Panc1 (cell line): ENCODE data around the gene TM7SF3. TPM values are rescaled to one million over a fixed set of nuclear protein-coding genes. Genes with fewer than 3 reads are reported as not detected.

Experiments
- ATAC-seq: fragments of 200-7000 bp; cut with Tn5 transposase; 2 replicates; pipeline ENCODE4 v1.9.1; 2020; ENCODE audit warnings: mild to moderate bottlenecking, moderate library complexity
- BruUV-seq: library from RNA; stranded (reverse); fragments of 400-500 nt; replicated peaks from 2 replicates; lab custom pipeline; 2021; lab: Mats Ljungman, UMichigan
- CTCF ChIA-PET: fragments of 300-600 bp; sonication (Branson Sonifier 250); formaldehyde crosslinking; loops from one replicate; lab custom pipeline; 2022; ENCODE audit warnings: antibody characterized with exemption; lab: Charles Lee
- POLR2A ChIA-PET: fragments of 300-600 bp; sonication (Branson Sonifier 250); formaldehyde crosslinking; loops from one replicate; lab custom pipeline; 2022; ENCODE audit warnings: antibody characterized with exemption; lab: Charles Lee
- DNase-seq: peaks from one replicate; pipeline ENCODE4 v3.0.0-alpha.2; 2010; ENCODE audit warnings: low read depth, low spot score
- H3K27ac ChIP-seq: 2 replicates; pipeline ENCODE4 v1.5.1; 2011; ENCODE audit warnings: mild to moderate bottlenecking, low read length, inconsistent platforms
- H3K27me3 ChIP-seq: fragments of 200-500 bp; sonication (Bioruptor generic); 2 replicates; pipeline ENCODE4 v1.6.0; 2014; ENCODE audit warnings: low read length, inconsistent platforms; ENCODE audit not compliant: control insufficient read depth, insufficient read depth
- H3K36me3 ChIP-seq: fragments of 200-500 bp; sonication (Bioruptor generic); 2 replicates; pipeline ENCODE4 v1.5.1; 2014; ENCODE audit warnings: inconsistent platforms, mild to moderate bottlenecking, low read length, moderate library complexity; ENCODE audit not compliant: control insufficient read depth, insufficient read depth
- H3K4me1 ChIP-seq: 2 replicates; pipeline ENCODE4 v1.5.1; 2011; ENCODE audit warnings: inconsistent platforms, mild to moderate bottlenecking, low read length, moderate library complexity; ENCODE audit not compliant: control insufficient read depth, insufficient read depth
- H3K4me3 ChIP-seq, 2 experiments: 2 replicates each; pipeline ENCODE4 v1.5.1; 2011 to 2012; ENCODE audit warnings: low read depth in 2 of 2, low read length in 2 of 2, mild to moderate bottlenecking in 2 of 2, inconsistent platforms in 1 of 2, moderate library complexity in 1 of 2
- H3K9me3 ChIP-seq: fragments of 200-500 bp; sonication (Bioruptor generic); 2 replicates; pipeline ENCODE4 v1.5.1; 2014; ENCODE audit warnings: low read depth, mild to moderate bottlenecking, inconsistent platforms, low read length, moderate library complexity; ENCODE audit not compliant: control insufficient read depth, insufficient read depth
- POLR2AphosphoS5 ChIP-seq: IDR thresholded peaks from 2 replicates; pipeline ENCODE4 v1.6.1; 2012; ENCODE audit warnings: mild to moderate bottlenecking, low read depth, low read length, moderate library complexity
- SIN3A ChIP-seq: IDR thresholded peaks from 2 replicates; pipeline ENCODE4 v1.6.1; 2012; ENCODE audit warnings: low read depth, mild to moderate bottlenecking, low read length, moderate library complexity, borderline replicate concordance; ENCODE audit not compliant: insufficient read depth
- TCF7L2 ChIP-seq: IDR thresholded peaks from 2 replicates; pipeline ENCODE4 v1.6.1; 2011; ENCODE audit warnings: mild to moderate bottlenecking, low read depth, low read length, inconsistent platforms
- in situ Hi-C: cut with HindIII; loops from 2 replicates; pipeline ENCODE4 v1.10.0; 2016; ENCODE audit warnings: low sequenced_read_pairs, low pct_unique_long_range_greater_than_20kb
- intact Hi-C: fragments of 100-400 bp; cut with micrococcal nuclease; formaldehyde crosslinking; loops from one replicate; pipeline ENCODE4 v1.10.0; 2022; ENCODE audit not compliant: unreplicated experiment
- total RNA-seq: library from RNA; stranded (reverse); gene quantifications from one replicate; pipeline ENCODE4 v1.2.1, GENCODE V29; 2021; ENCODE audit not compliant: unreplicated experiment
- TF ChIP-seq, protein P1 (sequence below): fragments of 450-650 bp; IDR thresholded peaks from 2 replicates; pipeline ENCODE4 v1.5.1; 2017; ENCODE audit warnings: mild to moderate bottlenecking
- TF ChIP-seq, protein P2 (sequence below), 2 experiments: IDR thresholded peaks; 2 replicates each; pipeline ENCODE4 v1.6.1; 2011 to 2012; ENCODE audit warnings: low read depth in 2 of 2, control low read depth in 1 of 2, low read length in 1 of 2, mild to moderate bottlenecking in 1 of 2, moderate library complexity in 1 of 2; ENCODE audit not compliant: insufficient read depth in 1 of 2

Gene TM7SF3
- total RNA-seq, 1 experiment from 2014 or later = 59.8 TPM

DNA sequence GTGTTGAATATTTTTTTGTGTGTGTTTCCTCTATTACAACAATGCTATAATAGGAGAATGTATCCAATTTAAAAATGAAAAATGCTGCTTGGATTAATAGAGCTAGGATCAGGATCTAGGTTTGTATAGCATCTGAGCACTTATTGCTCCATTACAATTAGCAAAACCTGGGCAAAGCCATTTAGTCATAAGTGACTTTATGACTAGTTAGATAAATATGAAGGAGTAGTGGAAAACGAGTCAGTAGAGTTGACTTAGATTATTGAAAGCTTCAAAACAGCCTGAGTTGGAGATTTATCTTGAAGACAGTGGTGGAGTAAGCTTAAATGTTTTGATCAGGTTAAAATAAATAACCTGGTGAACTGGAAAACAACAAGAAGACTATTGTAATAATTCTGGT is 10.9 kb upstream of the TM7SF3 start:
- no TSS peak for BruUV-seq
- ATAC-seq (no peak), DNase-seq (no peak)
- intact Hi-C loops (no loop called here), in situ Hi-C loops (no loop called here)
- H3K36me3 ChIP-seq = peaks cover 24% of the 10 kb centered on the region
- H3K4me1 ChIP-seq = peaks cover 21% of the 10 kb centered on the region
- TF ChIP-seq SIN3A = no peak
- TF ChIP-seq, protein P1, sequence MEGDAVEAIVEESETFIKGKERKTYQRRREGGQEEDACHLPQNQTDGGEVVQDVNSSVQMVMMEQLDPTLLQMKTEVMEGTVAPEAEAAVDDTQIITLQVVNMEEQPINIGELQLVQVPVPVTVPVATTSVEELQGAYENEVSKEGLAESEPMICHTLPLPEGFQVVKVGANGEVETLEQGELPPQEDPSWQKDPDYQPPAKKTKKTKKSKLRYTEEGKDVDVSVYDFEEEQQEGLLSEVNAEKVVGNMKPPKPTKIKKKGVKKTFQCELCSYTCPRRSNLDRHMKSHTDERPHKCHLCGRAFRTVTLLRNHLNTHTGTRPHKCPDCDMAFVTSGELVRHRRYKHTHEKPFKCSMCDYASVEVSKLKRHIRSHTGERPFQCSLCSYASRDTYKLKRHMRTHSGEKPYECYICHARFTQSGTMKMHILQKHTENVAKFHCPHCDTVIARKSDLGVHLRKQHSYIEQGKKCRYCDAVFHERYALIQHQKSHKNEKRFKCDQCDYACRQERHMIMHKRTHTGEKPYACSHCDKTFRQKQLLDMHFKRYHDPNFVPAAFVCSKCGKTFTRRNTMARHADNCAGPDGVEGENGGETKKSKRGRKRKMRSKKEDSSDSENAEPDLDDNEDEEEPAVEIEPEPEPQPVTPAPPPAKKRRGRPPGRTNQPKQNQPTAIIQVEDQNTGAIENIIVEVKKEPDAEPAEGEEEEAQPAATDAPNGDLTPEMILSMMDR = no peak
- TF ChIP-seq, protein P2, sequence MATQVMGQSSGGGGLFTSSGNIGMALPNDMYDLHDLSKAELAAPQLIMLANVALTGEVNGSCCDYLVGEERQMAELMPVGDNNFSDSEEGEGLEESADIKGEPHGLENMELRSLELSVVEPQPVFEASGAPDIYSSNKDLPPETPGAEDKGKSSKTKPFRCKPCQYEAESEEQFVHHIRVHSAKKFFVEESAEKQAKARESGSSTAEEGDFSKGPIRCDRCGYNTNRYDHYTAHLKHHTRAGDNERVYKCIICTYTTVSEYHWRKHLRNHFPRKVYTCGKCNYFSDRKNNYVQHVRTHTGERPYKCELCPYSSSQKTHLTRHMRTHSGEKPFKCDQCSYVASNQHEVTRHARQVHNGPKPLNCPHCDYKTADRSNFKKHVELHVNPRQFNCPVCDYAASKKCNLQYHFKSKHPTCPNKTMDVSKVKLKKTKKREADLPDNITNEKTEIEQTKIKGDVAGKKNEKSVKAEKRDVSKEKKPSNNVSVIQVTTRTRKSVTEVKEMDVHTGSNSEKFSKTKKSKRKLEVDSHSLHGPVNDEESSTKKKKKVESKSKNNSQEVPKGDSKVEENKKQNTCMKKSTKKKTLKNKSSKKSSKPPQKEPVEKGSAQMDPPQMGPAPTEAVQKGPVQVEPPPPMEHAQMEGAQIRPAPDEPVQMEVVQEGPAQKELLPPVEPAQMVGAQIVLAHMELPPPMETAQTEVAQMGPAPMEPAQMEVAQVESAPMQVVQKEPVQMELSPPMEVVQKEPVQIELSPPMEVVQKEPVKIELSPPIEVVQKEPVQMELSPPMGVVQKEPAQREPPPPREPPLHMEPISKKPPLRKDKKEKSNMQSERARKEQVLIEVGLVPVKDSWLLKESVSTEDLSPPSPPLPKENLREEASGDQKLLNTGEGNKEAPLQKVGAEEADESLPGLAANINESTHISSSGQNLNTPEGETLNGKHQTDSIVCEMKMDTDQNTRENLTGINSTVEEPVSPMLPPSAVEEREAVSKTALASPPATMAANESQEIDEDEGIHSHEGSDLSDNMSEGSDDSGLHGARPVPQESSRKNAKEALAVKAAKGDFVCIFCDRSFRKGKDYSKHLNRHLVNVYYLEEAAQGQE (IDR thresholded peaks at IDR 0.05; ENCODE audit: insufficient read depth in 1 of 2, low read depth in 2 of 2, low read length in 1 of 2) = no peak
- TF ChIP-seq POLR2AphosphoS5 = no peak
- no peak overlapping the region for H3K27ac ChIP-seq
- POLR2A ChIA-PET = no interaction called here
- no peaks in the 10 kb centered on the region for H3K9me3 ChIP-seq
- no peak overlapping the region for H3K4me3 ChIP-seq
- CTCF ChIA-PET = interaction anchor here (0.9 kb wide), 1 partner anchor 9 kb away, joined by 5 read pairs; no protein-coding TSS in a partner anchor
- H3K27me3 ChIP-seq = no peaks in the 10 kb centered on the region

DNA sequence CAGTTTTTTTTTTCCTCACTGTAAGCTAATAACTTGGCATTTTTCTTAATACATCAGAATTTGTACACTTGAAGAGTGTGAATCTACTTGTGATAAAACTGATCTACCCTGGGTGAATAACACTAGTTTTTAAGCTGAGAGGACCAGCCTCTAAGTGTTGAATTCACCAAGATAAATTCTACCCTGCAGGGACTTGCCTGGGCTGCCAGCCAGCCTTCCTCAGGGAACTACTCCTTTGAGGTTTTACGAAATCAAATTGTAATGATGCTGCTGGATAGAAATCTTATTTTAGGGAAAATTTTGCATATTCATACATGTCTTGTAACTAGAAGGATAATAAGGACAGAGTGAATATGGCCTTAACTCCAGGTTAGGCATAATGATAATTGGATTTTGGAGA is 10.1 kb upstream of the TM7SF3 start:
- Histone ChIP-seq H3K4me3 (no peak overlapping the region), H3K36me3 (peaks cover 16% of the 10 kb centered on the region), H3K4me1 (peaks cover 21% of the 10 kb centered on the region), H3K27ac (no peak overlapping the region), H3K27me3 (no peaks in the 10 kb centered on the region), H3K9me3 (no peaks in the 10 kb centered on the region)
- in situ Hi-C loops = no loop called here
- no TSS peak for BruUV-seq
- intact Hi-C loops = no loop called here
- CTCF ChIA-PET = no interaction called here
- TF ChIP-seq TCF7L2 (no peak), POLR2AphosphoS5 (no peak), SIN3A (no peak)
- TF ChIP-seq, protein P1 = no peak
- POLR2A ChIA-PET = interaction anchor here (0.7 kb wide), 1 partner anchor 157 kb away, joined by 3 read pairs; no protein-coding TSS in a partner anchor
- ATAC-seq (no peak), DNase-seq (no peak)
